Measurements from ENCODE around the gene SIAH1. TPM values are rescaled to one million over a fixed set of nuclear protein-coding genes. Genes with fewer than 3 reads are reported as not detected.

The SIAH1 gene
- total and polyA plus RNA-seq, 2 of the 8 experiments (the other 6 are each of a cell fraction or from before 2014, with no cell fraction given), result 19.5 to 33.9 TPM

DNA sequence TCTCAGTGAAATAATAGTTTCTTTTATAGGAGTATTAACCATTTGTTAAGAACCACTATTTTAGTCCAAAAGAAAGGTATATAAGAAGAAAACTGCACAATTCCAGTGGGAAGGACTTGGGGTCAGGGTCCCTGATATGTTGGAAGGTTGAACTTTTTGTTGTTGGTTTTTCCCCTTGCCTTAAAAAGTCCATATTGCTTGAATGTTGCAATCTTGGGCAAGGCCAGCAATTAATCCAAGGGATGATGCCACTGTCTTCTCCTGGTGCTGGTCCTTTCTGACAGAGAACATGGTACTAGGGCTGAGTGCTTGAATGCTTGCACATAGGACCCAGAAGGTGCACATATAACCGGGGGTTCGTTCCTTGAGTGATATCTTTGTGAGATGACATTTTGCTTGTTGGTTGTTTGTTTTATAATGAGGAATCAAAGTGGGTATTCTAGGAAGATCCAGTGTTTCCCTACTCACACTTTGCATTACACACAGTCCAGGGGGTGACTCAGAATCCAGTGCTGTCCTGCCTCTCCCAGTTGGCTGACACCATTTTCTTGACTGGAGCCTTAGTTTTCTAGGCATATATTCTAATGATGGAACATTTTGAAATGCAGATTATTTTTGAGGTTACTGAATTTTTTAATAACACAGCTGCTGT lies 54.9 kb downstream of the SIAH1 start:
- no peak overlapping the region for H2BK12ac ChIP-seq (ENCODE audit: low read depth, low read length)
- H3K4me2 ChIP-seq (ENCODE audit: insufficient read depth in 1 of 2, low read depth in 2 of 2, low read length in 2 of 2), result no peak overlapping the region
- H3K36me3 ChIP-seq (ENCODE audit: control insufficient read depth in 2 of 4, insufficient read depth in 4 of 4, low read length in 3 of 4), result peaks cover 0 to 3% (median 1%) of the 10 kb centered on the region in 4 experiments; a peak in 1 of 8 replicates
- no peak overlapping the region for H2BK20ac ChIP-seq (ENCODE audit: low read length)
- FAIRE-seq, result no peak
- H4K5ac ChIP-seq (ENCODE audit: insufficient read length, low read depth, low read length), result no peak overlapping the region
- no peak overlapping the region for H2AFZ ChIP-seq (ENCODE audit: low read length)
- no peak overlapping the region for H2AK5ac ChIP-seq (ENCODE audit: low read depth, low read length)
- WGBS, 2 experiments (ENCODE audit: extremely low coverage in 1 of 2, insufficient coverage in 1 of 2, insufficient read length in 1 of 2, insufficient replicate concordance in 2 of 2, low coverage in 1 of 2, low lambda C conversion rate in 2 of 2, missing lambda C conversion rate in 1 of 2), result 97% methylated on average over 2 of the region's 2 CpGs; no CpG with 5 or more reads in 1 of the 2 experiments
- no peaks in the 10 kb centered on the region for H3K27me3 ChIP-seq (replicated peaks in 1 of 4; ENCODE audit: control insufficient read depth in 3 of 4, extremely low read depth in 1 of 4, insufficient read depth in 3 of 4, low read length in 3 of 4)
- no peak overlapping the region for H3K4me3 ChIP-seq (ENCODE audit: extremely low read depth in 1 of 4, insufficient read depth in 2 of 4, low read depth in 3 of 4, low read length in 4 of 4)
- H3K23me2 ChIP-seq (ENCODE audit: low read depth, low read length), result no peaks in the 10 kb centered on the region
- H3K79me1 ChIP-seq (ENCODE audit: low read depth, low read length), result no peaks in the 10 kb centered on the region
- H3K14ac ChIP-seq (ENCODE audit: insufficient read length), result no peak overlapping the region
- DNase-seq (ENCODE audit: low read depth in 1 of 2, low spot score in 2 of 2), result no peak
- H3K4ac ChIP-seq (replicated peaks; ENCODE audit: insufficient read length, low read depth, low read length), result no peak overlapping the region
- H3K56ac ChIP-seq (replicated peaks; ENCODE audit: insufficient read length, low read depth, low read length), result no peak overlapping the region
- H2BK120ac ChIP-seq (replicated peaks; ENCODE audit: low read depth, low read length), result no peak overlapping the region
- H3K27ac ChIP-seq (ENCODE audit: low read depth, low read length), result no peak overlapping the region
- H4K8ac ChIP-seq (ENCODE audit: extremely low read depth, insufficient read depth, low read length), result no peak overlapping the region
- H3K79me2 ChIP-seq (ENCODE audit: control insufficient read depth in 1 of 2, insufficient read depth in 2 of 2, low read length in 2 of 2), result no peaks in the 10 kb centered on the region
- H3K9me3 ChIP-seq (ENCODE audit: insufficient read depth in 2 of 2, low read depth in 1 of 2, low read length in 1 of 2), result no peaks in the 10 kb centered on the region
- H4K20me1 ChIP-seq (replicated peaks in 1 of 2; ENCODE audit: control insufficient read depth in 1 of 2, insufficient read depth in 2 of 2, low read length in 2 of 2), result peaks cover 0 to 2% of the 10 kb centered on the region in 2 experiments
- H2BK5ac ChIP-seq (ENCODE audit: low read depth, low read length), result no peak overlapping the region
- ChIA-PET POLR2A (ENCODE audit: partially characterized antibody) (no interaction called here), CTCF (ENCODE audit: partially characterized antibody) (interaction anchor here (1.1 to 1.2 kb wide), 5 partner anchors 12 to 300 kb away, joined by 3 to 7 read pairs (median 4); no protein-coding TSS in a partner anchor)
- no peak overlapping the region; the same call in 1 of the 2 replicates for H2BK15ac ChIP-seq (ENCODE audit: low read length)
- peaks cover 0 to 7% (median 0%) of the 10 kb centered on the region in 4 experiments; a peak in 2 of 7 replicates for H3K4me1 ChIP-seq (replicated peaks in 1 of 4; ENCODE audit: control insufficient read depth in 3 of 4, insufficient read depth in 4 of 4, low read length in 3 of 4)
- no peak overlapping the region for H3K23ac ChIP-seq (ENCODE audit: insufficient read length)
- H4K91ac ChIP-seq (replicated peaks; ENCODE audit: insufficient read length, low read length), result no peak overlapping the region
- no peak overlapping the region for H3K18ac ChIP-seq (ENCODE audit: extremely low read depth, low read length)
- H3K9ac ChIP-seq (replicated peaks in 1 of 4; ENCODE audit: extremely low read depth in 1 of 4, low read depth in 3 of 4, low read length in 3 of 4), result no peak overlapping the region
- TF ChIP-seq CREB1 (IDR thresholded peaks at IDR 0.05) (no peak), HDAC6 (IDR thresholded peaks at IDR 0.05; ENCODE audit: low read depth, low read length) (no peak), PHF8 (conservative IDR thresholded peaks at IDR 0.05; ENCODE audit: low read depth, low read length) (no peak), POLR2AphosphoS5 (IDR thresholded peaks at IDR 0.05; ENCODE audit: low read depth, low read length) (no peak), RXRA (IDR thresholded peaks at IDR 0.05; ENCODE audit: insufficient read depth, low read depth, low read length) (no peak), MAX (IDR thresholded peaks at IDR 0.05) (no peak), NANOG (IDR thresholded peaks at IDR 0.05; ENCODE audit: insufficient read depth, low read depth, low read length, poor library complexity, severe bottlenecking) (no peak), CHD2 (IDR thresholded peaks at IDR 0.05; ENCODE audit: low read length) (no peak), CHD1 (IDR thresholded peaks at IDR 0.05; ENCODE audit: low read depth, low read length) (no peak)
- TF ChIP-seq, protein P1, sequence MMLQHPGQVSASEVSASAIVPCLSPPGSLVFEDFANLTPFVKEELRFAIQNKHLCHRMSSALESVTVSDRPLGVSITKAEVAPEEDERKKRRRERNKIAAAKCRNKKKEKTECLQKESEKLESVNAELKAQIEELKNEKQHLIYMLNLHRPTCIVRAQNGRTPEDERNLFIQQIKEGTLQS (IDR thresholded peaks at IDR 0.05; ENCODE audit: insufficient read depth, low read depth, low read length), result no peak
- TF ChIP-seq, protein P2, sequence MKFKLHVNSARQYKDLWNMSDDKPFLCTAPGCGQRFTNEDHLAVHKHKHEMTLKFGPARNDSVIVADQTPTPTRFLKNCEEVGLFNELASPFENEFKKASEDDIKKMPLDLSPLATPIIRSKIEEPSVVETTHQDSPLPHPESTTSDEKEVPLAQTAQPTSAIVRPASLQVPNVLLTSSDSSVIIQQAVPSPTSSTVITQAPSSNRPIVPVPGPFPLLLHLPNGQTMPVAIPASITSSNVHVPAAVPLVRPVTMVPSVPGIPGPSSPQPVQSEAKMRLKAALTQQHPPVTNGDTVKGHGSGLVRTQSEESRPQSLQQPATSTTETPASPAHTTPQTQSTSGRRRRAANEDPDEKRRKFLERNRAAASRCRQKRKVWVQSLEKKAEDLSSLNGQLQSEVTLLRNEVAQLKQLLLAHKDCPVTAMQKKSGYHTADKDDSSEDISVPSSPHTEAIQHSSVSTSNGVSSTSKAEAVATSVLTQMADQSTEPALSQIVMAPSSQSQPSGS (IDR thresholded peaks at IDR 0.05; ENCODE audit: low read length), result no peak

All from H1 (cell line).